ENCODE data around the gene DNAJC18.

- no peak for TF ChIP-seq POLR2A (IDR thresholded peaks at IDR 0.05)
- TF ChIP-seq, protein P1, sequence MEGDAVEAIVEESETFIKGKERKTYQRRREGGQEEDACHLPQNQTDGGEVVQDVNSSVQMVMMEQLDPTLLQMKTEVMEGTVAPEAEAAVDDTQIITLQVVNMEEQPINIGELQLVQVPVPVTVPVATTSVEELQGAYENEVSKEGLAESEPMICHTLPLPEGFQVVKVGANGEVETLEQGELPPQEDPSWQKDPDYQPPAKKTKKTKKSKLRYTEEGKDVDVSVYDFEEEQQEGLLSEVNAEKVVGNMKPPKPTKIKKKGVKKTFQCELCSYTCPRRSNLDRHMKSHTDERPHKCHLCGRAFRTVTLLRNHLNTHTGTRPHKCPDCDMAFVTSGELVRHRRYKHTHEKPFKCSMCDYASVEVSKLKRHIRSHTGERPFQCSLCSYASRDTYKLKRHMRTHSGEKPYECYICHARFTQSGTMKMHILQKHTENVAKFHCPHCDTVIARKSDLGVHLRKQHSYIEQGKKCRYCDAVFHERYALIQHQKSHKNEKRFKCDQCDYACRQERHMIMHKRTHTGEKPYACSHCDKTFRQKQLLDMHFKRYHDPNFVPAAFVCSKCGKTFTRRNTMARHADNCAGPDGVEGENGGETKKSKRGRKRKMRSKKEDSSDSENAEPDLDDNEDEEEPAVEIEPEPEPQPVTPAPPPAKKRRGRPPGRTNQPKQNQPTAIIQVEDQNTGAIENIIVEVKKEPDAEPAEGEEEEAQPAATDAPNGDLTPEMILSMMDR (IDR thresholded peaks at IDR 0.05) = no peak
- no peak for TF ChIP-seq EP300 (IDR thresholded peaks at IDR 0.05)
Measured at GRCh38 chr5:139403418-139403786, 35.9 kb downstream of the DNAJC18 start.

Data from tibial nerve (tissue), 4 donors.